Measurements from ENCODE around the gene RAD18. TPM values are rescaled to one million over a fixed set of nuclear protein-coding genes. Genes with fewer than 3 reads are reported as not detected.

RAD18 gene
- total RNA-seq: 11.1 and 19.6 TPM in 2 replicates

GRCh38 chr3:8963137-8963853 is at the start of gene RAD18:
Gene RAD18 (minus strand): TSS chr3:8963472. CDS start chr3:8963385, 87 bp downstream.

Small RNA genes within 50 kb of the gene (small RNA-seq; reads per million reads assigned to genes)
- gene RF00416: not detected

Other genes with a start within 250 kb of the RAD18 start
- gene CAV3, start 229.7 kb downstream of the RAD18 start, total RNA-seq: not detected in 2 replicates
- 0.29 and 0.65 TPM in 2 replicates for gene OXTR, start 193.9 kb downstream of the RAD18 start, total RNA-seq